Gastroesophageal sphincter (tissue), 3 donors: Measurements from ENCODE around the gene RAP1GAP.

Experiments
- CTCF ChIP-seq, 4 experiments: fragments of 200-600 bp in 2 of 4; fragments of 450-650 bp in 2 of 4; sonication (generic) in 1 of 4; IDR thresholded peaks; one replicate each; pipeline ENCODE4 v1.5.1; 2017 to 2019; ENCODE audit warnings: antibody characterized with exemption in 4 of 4, mild to moderate bottlenecking in 2 of 4, moderate library complexity in 2 of 4
- POLR2AphosphoS5 ChIP-seq: sonication (generic); formaldehyde crosslinking; IDR thresholded peaks from one replicate; pipeline ENCODE4 v1.6.1; 2017; ENCODE audit warnings: antibody characterized with exemption

GRCh38 chr1:21629971-21630370 is 39.2 kb downstream of the RAP1GAP start:
- TF ChIP-seq CTCF (IDR thresholded peaks at IDR 0.05) (no peak), POLR2AphosphoS5 (no peak)
